ENCODE results near the gene ACER3. TPM values are rescaled to one million over a fixed set of nuclear protein-coding genes. Genes with fewer than 3 reads are reported as not detected.

Gene ACER3
- total and polyA plus RNA-seq, 4 donors, result 1.9 to 5.9 (median 4.2) TPM

- H3K4me1 ChIP-seq (ENCODE audit: control insufficient read depth in 4 of 4, insufficient read depth in 4 of 4, low read length in 3 of 4), result peaks cover 13 to 80% (median 64%) of the 10 kb centered on the region in 4 donors
- no peak for DNase-seq (ENCODE audit: low spot score)
- H3K36me3 ChIP-seq (ENCODE audit: control insufficient read depth in 4 of 4, insufficient read depth in 3 of 4, low read depth in 1 of 4, low read length in 3 of 4), result no peaks in the 10 kb centered on the region
- H3K27me3 ChIP-seq (ENCODE audit: control insufficient read depth in 4 of 4, insufficient read depth in 4 of 4, low read length in 3 of 4), result no peaks in the 10 kb centered on the region
- no peak for TF ChIP-seq ATF3 (IDR thresholded peaks at IDR 0.05)
- peak; percentile 12 to 32 for TF ChIP-seq HNF4A (conservative IDR thresholded peaks at IDR 0.05)
- H3K9ac ChIP-seq (ENCODE audit: low read depth in 1 of 2, low read length in 2 of 2), result peak overlapping the region; percentile 33 to 76
- H3K27ac ChIP-seq (ENCODE audit: low read depth in 1 of 2, low read length in 2 of 2), result no peak overlapping the region
- no peaks in the 10 kb centered on the region for H3K9me3 ChIP-seq (ENCODE audit: control insufficient read depth in 4 of 4, low read length in 3 of 4)
- 41% methylated on average over 8 of the region's 8 CpGs for WGBS
- peak overlapping the region; percentile 55 to 84 (median 64) for H3K4me3 ChIP-seq (ENCODE audit: low read depth in 1 of 3, low read length in 3 of 3)
These were observed 207.2 kb downstream of the ACER3 start for GRCh38 chr11:77067861-77068443.

GRCh38 chr11:77068457-77069335 is 208.0 kb downstream of the ACER3 start:
- H3K36me3 ChIP-seq (ENCODE audit: control insufficient read depth in 4 of 4, insufficient read depth in 3 of 4, low read depth in 1 of 4, low read length in 3 of 4), result no peaks in the 10 kb centered on the region
- peaks cover 13 to 83% (median 66%) of the 10 kb centered on the region in 4 donors for H3K4me1 ChIP-seq (ENCODE audit: control insufficient read depth in 4 of 4, insufficient read depth in 4 of 4, low read length in 3 of 4)
- WGBS, result 79% methylated on average over 7 of the region's 7 CpGs
- DNase-seq (ENCODE audit: low spot score), result no peak
- H3K4me3 ChIP-seq (ENCODE audit: low read depth in 1 of 3, low read length in 3 of 3), result peak overlapping the region in 1 of 3 donors; percentile 24
- H3K27ac ChIP-seq (ENCODE audit: low read depth in 1 of 2, low read length in 2 of 2), result no peak overlapping the region
- no peaks in the 10 kb centered on the region for H3K9me3 ChIP-seq (ENCODE audit: control insufficient read depth in 4 of 4, low read length in 3 of 4)
- H3K27me3 ChIP-seq (ENCODE audit: control insufficient read depth in 4 of 4, insufficient read depth in 4 of 4, low read length in 3 of 4), result no peaks in the 10 kb centered on the region
- no peak for TF ChIP-seq YY1 (IDR thresholded peaks at IDR 0.05)
- TF ChIP-seq EGR1 (IDR thresholded peaks at IDR 0.05; ENCODE audit: low read depth in 2 of 2), result no peak
- peak overlapping the region in 1 of 2 donors; percentile 76 for H3K9ac ChIP-seq (ENCODE audit: low read depth in 1 of 2, low read length in 2 of 2)

DNA sequence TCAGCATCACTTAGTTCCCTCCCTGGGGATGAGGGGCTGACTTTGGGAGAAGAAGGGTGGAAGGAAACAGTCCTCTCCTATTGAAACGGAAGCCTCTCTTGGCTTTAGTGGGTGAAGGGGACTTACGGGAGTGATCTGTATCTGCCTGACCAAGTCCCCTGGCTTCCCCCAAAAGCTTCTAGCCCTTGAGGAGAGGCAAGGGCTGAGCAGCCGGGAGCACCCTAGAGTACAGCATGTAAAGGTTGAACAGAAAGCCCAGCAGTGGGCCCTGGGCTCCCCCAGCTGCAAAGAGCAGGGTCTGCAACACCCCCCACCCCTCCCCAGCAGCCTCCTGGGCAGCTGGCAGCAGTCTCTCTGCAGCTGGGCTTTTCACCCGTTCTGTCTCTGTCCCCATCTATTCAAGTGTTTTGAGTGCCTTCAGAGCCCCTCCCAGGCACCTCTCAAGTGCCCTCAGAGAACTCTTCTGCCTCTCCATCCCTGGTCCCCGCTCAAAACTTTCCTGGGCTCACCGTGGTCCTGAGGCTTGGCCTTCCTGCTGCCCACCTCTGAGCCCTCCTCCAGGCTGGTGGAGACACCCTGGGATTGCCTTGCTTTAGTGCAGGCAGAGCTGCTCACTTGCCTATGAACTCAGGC is 208.7 kb downstream of the ACER3 start:
- H3K4me3 ChIP-seq (ENCODE audit: low read depth in 1 of 3, low read length in 3 of 3), result no peak overlapping the region
- no peaks in the 10 kb centered on the region for H3K9me3 ChIP-seq (ENCODE audit: control insufficient read depth in 4 of 4, low read length in 3 of 4)
- TF ChIP-seq YY1 (IDR thresholded peaks at IDR 0.05) (no peak), RAD21 (IDR thresholded peaks at IDR 0.05) (no peak), GABPA (IDR thresholded peaks at IDR 0.05 in 1 of 2, conservative IDR thresholded peaks at IDR 0.05 in 1 of 2) (no peak), EGR1 (IDR thresholded peaks at IDR 0.05; ENCODE audit: low read depth in 2 of 2) (no peak), RXRA (IDR thresholded peaks at IDR 0.05) (no peak), JUND (IDR thresholded peaks at IDR 0.05) (no peak), MAX (IDR thresholded peaks at IDR 0.05) (no peak), SP1 (IDR thresholded peaks at IDR 0.05) (no peak), ATF3 (IDR thresholded peaks at IDR 0.05) (no peak), NR2F2 (IDR thresholded peaks at IDR 0.05) (no peak), FOXA2 (IDR thresholded peaks at IDR 0.05) (no peak), TAF1 (conservative IDR thresholded peaks at IDR 0.05) (no peak)
- H3K27ac ChIP-seq (ENCODE audit: low read depth in 1 of 2, low read length in 2 of 2), result no peak overlapping the region
- H3K4me1 ChIP-seq (ENCODE audit: control insufficient read depth in 4 of 4, insufficient read depth in 4 of 4, low read length in 3 of 4), result peaks cover 9 to 84% (median 61%) of the 10 kb centered on the region in 4 donors
- no peaks in the 10 kb centered on the region for H3K27me3 ChIP-seq (ENCODE audit: control insufficient read depth in 4 of 4, insufficient read depth in 4 of 4, low read length in 3 of 4)
- no peak for DNase-seq (ENCODE audit: low spot score)
- H3K36me3 ChIP-seq (ENCODE audit: control insufficient read depth in 4 of 4, insufficient read depth in 3 of 4, low read depth in 1 of 4, low read length in 3 of 4), result no peaks in the 10 kb centered on the region
- H3K9ac ChIP-seq (ENCODE audit: low read depth in 1 of 2, low read length in 2 of 2), result no peak overlapping the region
- 81% methylated on average over 6 of the region's 6 CpGs for WGBS

Data from liver (tissue), 9 donors.